HG03025 (cell line): ENCODE data around the gene RAB11FIP2.

Experiments
- ATAC-seq: cut with Tn5 transposase; IDR thresholded peaks from one replicate; pipeline ENCODE4 v1.9.1; 2021; ENCODE audit warnings: mild to moderate bottlenecking, moderate library complexity; ENCODE audit not compliant: unreplicated experiment, low FRiP score

The RAB11FIP2 gene

GRCh38 chr10:118035354-118036005, 11.3 kb downstream of the RAB11FIP2 start:
- no peak for ATAC-seq

DNA sequence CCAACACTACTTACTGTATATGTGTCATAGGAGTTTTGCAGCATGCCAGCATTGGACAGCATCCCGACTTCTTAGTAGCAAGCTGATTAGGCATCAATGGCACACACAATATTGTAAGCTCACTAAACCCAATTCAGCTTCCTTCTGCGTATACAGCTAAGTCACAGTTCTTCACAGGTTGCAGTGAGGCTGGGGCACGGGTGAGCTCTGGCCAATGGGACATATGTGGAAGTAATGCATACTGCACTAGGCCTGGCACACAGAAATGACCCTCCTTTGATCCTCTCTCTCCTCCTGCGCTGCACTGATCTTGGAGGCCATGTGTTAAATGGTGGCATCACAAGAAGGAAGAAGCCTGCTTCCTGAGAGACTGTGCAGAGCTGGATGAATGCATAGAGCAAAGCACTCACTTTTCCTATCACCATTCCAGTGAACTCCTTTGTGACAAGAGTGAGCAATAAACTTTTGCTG, 11.9 kb downstream of the RAB11FIP2 start:
- ATAC-seq: no peak

GRCh38 chr10:118033905-118034304, 12.8 kb downstream of the RAB11FIP2 start:
- no peak for ATAC-seq

DNA sequence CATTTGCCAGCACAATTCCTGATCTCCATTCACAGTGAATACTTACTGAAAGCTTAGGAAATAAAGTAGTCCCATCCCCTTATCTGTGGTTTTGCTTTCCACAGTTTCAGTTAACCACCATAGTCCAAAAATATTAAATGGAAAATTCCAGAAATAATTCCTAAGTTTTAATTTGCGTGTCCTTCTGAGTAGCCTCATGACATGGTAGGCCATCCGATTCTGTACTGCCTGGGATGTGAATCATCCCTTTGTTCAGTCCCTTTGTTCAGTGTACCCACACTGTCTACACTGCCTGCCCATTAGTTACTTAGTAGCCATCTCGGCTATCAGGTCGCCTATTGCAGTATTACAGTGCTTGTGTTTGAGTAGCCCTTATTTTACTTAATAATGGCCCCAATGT, 14.2 kb downstream of the RAB11FIP2 start:
- no peak for ATAC-seq

- no peak for ATAC-seq
Measured at GRCh38 chr10:118031351-118032075, 15.2 kb downstream of the RAB11FIP2 start.

DNA sequence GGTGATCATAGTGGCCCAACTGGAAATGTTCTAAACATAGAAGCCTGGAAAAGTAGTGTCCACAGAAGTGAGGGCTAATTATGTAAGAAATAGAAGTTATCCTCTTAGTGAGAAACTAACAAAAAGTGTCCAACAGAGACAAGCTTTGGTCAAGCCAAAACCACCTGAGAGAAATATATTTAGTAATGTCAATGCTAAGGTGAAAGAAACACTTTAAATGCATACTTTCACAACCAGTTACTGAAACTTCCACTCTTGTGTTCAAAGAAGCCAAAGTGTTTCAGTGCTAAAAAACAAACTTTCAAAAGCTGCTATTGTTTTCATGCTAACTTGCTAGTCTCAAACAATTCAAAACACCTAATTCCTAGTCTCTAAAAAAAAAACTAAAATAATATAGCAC, 18.1 kb downstream of the RAB11FIP2 start:
- peak; percentile 99 for ATAC-seq

GRCh38 chr10:118027397-118027796, 19.3 kb downstream of the RAB11FIP2 start:
- no peak for ATAC-seq

DNA sequence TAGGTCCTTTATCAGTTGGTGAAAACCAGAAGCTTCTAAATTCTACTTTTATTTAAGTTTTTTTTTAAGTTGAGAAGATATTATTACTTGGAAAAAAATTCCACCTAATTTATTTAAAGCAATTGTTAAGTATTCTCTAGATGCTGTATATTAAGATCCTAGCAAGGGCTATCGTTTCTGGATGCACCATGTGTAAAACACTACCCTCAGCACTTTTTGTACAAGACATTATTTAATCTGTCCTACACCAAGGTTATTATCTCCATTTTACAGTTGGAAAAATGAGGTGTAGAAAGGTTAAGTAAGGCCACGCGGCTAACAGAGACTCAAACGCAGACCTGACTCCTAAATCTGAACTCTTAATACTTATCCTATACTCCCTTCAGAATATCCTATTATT, 19.8 kb downstream of the RAB11FIP2 start:
- no peak for ATAC-seq

DNA sequence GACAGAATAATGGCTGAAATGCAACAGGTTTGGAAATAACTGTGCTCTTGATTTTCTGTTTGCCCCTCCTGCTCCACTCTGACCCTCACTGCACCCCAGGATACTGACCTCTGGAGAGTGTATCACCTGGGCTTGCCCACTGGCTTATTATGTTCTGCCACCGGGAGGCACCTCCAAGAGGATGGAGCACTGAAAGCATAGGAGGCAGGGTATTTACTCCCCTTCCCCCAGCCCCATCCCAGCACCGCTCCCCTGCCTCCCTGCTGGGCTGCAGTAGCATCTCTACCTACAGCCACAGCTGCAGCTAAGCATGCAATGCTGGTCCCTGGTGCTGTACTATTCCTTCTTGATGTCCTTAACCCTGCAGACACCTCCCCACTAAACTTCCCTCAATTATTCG, 26.4 kb downstream of the RAB11FIP2 start:
- no peak for ATAC-seq

DNA sequence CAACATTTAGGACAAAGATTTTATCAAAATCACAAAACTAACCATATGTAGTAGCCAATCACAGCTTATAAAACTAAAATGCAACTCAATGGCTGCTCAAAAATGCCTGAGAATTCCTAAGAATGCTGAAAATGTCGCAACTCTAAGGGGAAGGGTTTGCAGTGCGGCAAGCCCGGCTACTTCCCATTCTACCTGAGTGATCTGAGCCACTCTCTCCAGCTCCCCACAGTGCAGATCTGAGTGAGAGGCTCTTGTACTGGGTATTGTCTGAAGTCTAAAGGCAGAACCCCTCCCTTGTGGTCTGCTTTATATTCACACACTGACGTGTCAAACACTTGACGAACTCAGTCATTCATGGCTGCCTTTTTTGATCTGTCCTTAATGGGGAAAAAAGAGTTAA, 28.9 kb downstream of the RAB11FIP2 start:
- ATAC-seq: no peak

DNA sequence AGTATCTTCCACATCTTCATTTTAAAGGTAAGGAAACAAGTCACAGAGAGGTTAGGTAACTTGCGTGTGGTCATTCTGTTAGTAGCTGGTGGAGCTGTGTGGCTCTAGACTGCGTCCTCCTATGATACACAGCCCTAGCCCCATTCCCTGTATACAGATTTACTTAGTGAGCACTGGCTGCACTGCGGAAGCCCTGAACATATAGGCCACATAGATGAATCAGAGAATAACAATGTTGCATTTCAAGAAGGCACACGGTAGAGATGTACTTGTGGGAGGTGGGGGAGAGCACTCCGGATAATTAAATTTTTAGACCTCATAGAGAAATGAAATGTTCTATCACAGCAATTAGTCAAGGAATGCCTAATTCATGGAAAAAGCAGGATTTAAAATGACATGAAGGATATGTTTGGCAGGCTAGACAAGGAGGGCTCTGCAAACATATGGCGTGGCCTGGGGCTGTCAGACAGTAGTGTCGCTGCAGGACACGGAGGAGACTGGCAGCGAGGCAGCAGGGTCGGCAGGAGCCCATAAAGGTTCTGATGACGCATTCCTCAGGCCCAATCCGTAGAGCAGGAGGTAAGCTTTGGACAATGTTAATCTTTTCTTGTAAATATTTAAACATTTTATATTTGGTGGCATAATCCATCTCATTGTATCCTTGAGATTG, 29.5 kb downstream of the RAB11FIP2 start:
- ATAC-seq: no peak

DNA sequence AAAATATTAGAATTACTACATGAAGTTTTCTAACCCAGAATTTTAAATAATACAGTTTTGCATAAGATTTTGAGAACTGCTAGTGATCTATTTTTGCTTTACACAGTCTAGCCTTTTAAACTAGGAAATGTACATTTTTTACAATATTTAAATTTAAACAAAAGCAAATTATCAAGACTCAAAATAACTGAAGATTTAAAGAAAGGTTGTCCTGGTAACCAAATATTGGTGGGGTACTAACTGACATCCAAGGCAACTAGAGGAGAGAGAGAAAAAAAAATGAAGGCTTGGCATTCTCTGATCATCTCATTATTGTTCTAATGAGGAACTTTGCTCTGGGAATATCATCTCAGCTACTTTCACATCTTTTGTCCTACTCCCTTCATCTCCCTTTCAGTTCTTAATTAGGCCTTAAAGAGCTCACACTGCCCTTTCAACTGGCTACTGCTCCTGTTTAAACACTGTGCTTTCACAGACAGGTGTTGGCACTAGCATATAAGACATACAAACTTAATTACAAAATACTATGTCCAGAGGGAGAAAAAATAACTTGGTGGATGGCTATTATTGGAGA, 33.7 kb downstream of the RAB11FIP2 start:
- ATAC-seq: no peak

GRCh38 chr10:118007773-118008172, 39.0 kb downstream of the RAB11FIP2 start:
- ATAC-seq: no peak

DNA sequence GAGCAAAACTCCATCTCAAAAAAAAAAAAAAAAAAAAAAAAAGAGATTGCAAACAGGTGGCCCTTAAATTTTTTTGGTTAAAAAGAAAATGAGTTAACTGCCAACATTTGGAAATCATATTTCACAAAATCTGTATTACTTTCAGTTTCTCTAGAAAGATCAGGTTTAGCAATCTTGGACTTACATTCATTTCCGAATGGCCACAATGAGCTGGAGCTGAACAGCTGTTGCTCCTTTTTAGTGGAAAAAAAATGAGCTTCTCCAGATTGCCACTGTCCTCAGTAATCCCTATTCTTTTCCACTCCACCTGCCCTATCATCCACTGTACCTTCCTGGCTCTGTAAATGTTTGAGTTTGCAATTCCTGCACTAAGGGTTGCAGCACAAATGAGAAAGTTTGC, 43.6 kb downstream of the RAB11FIP2 start:
- no peak for ATAC-seq

DNA sequence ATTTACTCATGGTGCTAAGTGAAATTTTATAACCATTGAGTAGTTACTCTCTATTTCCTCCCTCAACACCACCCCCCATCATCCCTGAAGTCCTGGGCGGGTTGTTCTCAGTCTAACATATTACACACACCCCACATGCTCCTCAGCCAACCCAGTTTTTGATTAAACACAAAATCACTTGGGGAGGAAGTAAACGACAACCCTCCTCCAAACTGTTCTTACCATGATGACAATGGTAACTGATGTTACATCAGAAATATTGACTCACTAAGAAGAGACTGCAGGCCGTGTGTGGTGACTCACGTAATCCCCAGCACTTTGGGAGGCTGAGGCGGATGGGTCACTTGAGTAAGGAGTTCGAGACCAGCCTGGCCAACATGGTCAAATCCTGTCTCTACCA, 44.2 kb downstream of the RAB11FIP2 start:
- no peak for ATAC-seq

- no peak for ATAC-seq
Measured at GRCh38 chr10:117997673-117998072, 49.1 kb downstream of the RAB11FIP2 start.

- ATAC-seq: no peak
Measured at GRCh38 chr10:117996709-117997108, 50.0 kb downstream of the RAB11FIP2 start.

DNA sequence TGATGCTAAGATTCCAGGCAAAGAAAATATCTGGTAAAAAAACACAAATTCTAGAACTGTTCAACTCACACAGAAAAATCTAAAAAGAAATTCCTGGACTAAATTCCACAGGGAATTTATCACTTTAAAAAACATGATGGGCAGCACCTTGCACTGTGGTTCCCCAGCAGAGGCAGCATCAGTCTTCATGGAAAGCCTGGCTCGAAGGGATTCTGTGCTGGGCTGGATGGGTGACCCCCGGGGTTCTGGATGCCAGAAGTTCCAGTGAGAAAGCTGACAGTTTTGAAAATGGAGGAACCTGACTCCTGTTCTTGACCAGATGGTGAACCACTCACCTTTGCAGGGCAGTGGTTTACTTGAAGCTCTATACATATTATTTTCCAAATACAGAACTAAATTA, 52.0 kb downstream of the RAB11FIP2 start:
- ATAC-seq: no peak

DNA sequence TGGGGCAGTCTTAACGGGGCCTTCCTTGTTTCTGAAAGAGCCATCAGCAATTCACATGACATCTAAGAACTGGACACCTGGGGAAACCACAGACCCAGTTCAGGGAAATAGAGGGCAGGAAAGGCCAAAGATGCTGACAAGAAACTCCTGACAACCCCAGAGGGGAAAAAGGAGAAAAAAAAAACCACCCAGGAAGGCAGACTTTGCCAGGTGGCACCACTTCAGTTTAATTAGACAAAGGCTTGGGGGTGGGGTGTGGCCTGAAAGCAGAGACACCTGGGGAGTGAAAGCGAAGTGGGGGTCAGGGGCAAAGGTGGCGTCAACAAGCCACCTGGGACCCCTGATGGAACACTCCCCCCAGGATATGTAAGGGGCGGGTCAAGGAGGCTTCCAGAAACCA, 53.6 kb downstream of the RAB11FIP2 start:
- no peak for ATAC-seq

- ATAC-seq: no peak
Measured at GRCh38 chr10:117991701-117992100, 55.0 kb downstream of the RAB11FIP2 start.

GRCh38 chr10:117989962-117990361, 56.8 kb downstream of the RAB11FIP2 start:
- no peak for ATAC-seq
